Activated naive CD8-positive, alpha-beta T cell treated with anti-CD3 and anti-CD28 coated beads for 36 hours (primary cell): ENCODE data around the gene ERBIN. TPM values are rescaled to one million over a fixed set of nuclear protein-coding genes. Genes with fewer than 3 reads are reported as not detected.

Experiments
- DNase-seq: peaks from one replicate; pipeline ENCODE4 v3.0.0; 2021
- H3K27ac Mint-ChIP-seq: one replicate; pipeline ENCODE4 v1.8.0; 2022; ENCODE audit warnings: mild to moderate bottlenecking, moderate library complexity, mixed read lengths
- H3K27me3 Mint-ChIP-seq: one replicate; pipeline ENCODE4 v1.8.0; 2022; ENCODE audit warnings: mild to moderate bottlenecking, mixed read lengths
- H3K36me3 Mint-ChIP-seq: one replicate; pipeline ENCODE4 v1.8.0; 2021; ENCODE audit warnings: mild to moderate bottlenecking, mixed read lengths
- H3K4me1 Mint-ChIP-seq: one replicate; pipeline ENCODE4 v1.8.0; 2021; ENCODE audit warnings: mixed read lengths
- H3K4me3 Mint-ChIP-seq: one replicate; pipeline ENCODE4 v1.8.0; 2022; ENCODE audit warnings: mild to moderate bottlenecking, moderate library complexity, mixed read lengths
- H3K9me3 Mint-ChIP-seq: one replicate; pipeline ENCODE4 v1.8.0; 2022; ENCODE audit warnings: mixed read lengths
- total RNA-seq, 2 experiments: library from RNA; stranded (reverse); gene quantifications; one replicate each; pipeline ENCODE4 v1.2.3, GENCODE V29; 2021

ERBIN gene
- total RNA-seq, 2 experiments from 2014 or later, result 38.3 to 41.1 TPM

- H3K4me1 Mint-ChIP-seq, result peaks cover 17% of the 10 kb centered on the region
These were observed 66.3 kb downstream of the ERBIN start for GRCh38 chr5:65992630-65993029.

GRCh38 chr5:65994117-65994786, 67.9 kb downstream of the ERBIN start:
- Mint-ChIP-seq H3K4me1 (peaks cover 14% of the 10 kb centered on the region), H3K9me3 (no peaks in the 10 kb centered on the region), H3K27ac (peak overlapping the region; percentile 45), H3K36me3 (peaks cover 29% of the 10 kb centered on the region), H3K4me3 (no peak overlapping the region), H3K27me3 (no peaks in the 10 kb centered on the region)
- DNase-seq, result no peak

More at GRCh38 chr5:65992630-65993029, 66.3 kb downstream of the ERBIN start:
- Mint-ChIP-seq H3K27ac (no peak overlapping the region), H3K27me3 (no peaks in the 10 kb centered on the region), H3K9me3 (no peaks in the 10 kb centered on the region), H3K4me3 (no peak overlapping the region), H3K36me3 (peaks cover 31% of the 10 kb centered on the region)
- DNase-seq, result no peak

GRCh38 chr5:65999061-65999723, 72.8 kb downstream of the ERBIN start:
- DNase-seq, result no peak
- Mint-ChIP-seq H3K27ac (no peak overlapping the region), H3K36me3 (peaks cover 45% of the 10 kb centered on the region), H3K4me3 (no peak overlapping the region), H3K4me1 (peaks cover 36% of the 10 kb centered on the region), H3K27me3 (no peaks in the 10 kb centered on the region), H3K9me3 (peaks cover 3% of the 10 kb centered on the region)

- Mint-ChIP-seq H3K27ac (peak overlapping the region; percentile 7), H3K4me1 (peaks cover 32% of the 10 kb centered on the region), H3K27me3 (no peaks in the 10 kb centered on the region), H3K9me3 (peaks cover 9% of the 10 kb centered on the region), H3K4me3 (no peak overlapping the region), H3K36me3 (peaks cover 50% of the 10 kb centered on the region)
- no peak for DNase-seq
These were observed 75.6 kb downstream of the ERBIN start for GRCh38 chr5:66001952-66002351.

- Mint-ChIP-seq H3K36me3 (peaks cover 48% of the 10 kb centered on the region), H3K27ac (peak overlapping the region; percentile 35), H3K9me3 (peaks cover 9% of the 10 kb centered on the region), H3K4me1 (peaks cover 34% of the 10 kb centered on the region), H3K4me3 (no peak overlapping the region), H3K27me3 (no peaks in the 10 kb centered on the region)
- DNase-seq, result no peak
These were observed 76.0 kb downstream of the ERBIN start for GRCh38 chr5:66002415-66002814.

- Mint-ChIP-seq H3K27me3 (no peaks in the 10 kb centered on the region), H3K27ac (no peak overlapping the region), H3K4me3 (no peak overlapping the region), H3K4me1 (peaks cover 38% of the 10 kb centered on the region), H3K36me3 (peaks cover 50% of the 10 kb centered on the region), H3K9me3 (peaks cover 9% of the 10 kb centered on the region)
- no peak for DNase-seq
These were observed 77.8 kb downstream of the ERBIN start for GRCh38 chr5:66004216-66004615.

- Mint-ChIP-seq H3K4me1 (peaks cover 41% of the 10 kb centered on the region), H3K4me3 (no peak overlapping the region), H3K9me3 (peaks cover 13% of the 10 kb centered on the region)
These were observed 82.9 kb downstream of the ERBIN start for GRCh38 chr5:66009277-66009676.

DNA sequence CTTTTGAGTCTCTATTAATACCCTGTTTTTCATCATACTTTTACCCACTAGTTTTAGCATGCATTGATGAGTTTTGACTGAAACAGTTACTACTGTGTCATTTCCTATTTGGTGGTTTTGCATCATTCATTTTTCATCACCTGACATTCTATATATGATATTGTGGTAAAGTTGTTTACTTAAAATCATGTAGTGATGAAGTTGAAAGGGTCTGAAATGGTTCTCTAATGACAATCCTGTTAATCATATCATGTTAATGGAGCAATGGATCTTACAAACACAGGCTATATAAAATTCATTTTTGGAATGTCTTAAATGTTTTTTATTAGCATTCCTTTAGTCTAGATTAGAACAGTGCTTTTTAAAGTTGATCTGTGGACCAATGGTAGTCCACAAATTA, 84.1 kb downstream of the ERBIN start:
- peaks cover 38% of the 10 kb centered on the region for H3K36me3 Mint-ChIP-seq

More at GRCh38 chr5:66009277-66009676, 82.9 kb downstream of the ERBIN start:
- Mint-ChIP-seq H3K36me3 (peaks cover 50% of the 10 kb centered on the region), H3K27ac (peak overlapping the region; percentile 21), H3K27me3 (no peaks in the 10 kb centered on the region)
- no peak for DNase-seq

GRCh38 chr5:66012271-66012670, 85.9 kb downstream of the ERBIN start:
- H3K4me1 Mint-ChIP-seq, result peaks cover 37% of the 10 kb centered on the region

More for the DNA sequence above, 84.1 kb downstream of the ERBIN start:
- H3K9me3 Mint-ChIP-seq, result peaks cover 11% of the 10 kb centered on the region
- H3K27me3 Mint-ChIP-seq, result no peaks in the 10 kb centered on the region
- DNase-seq, result no peak
- peak overlapping the region; percentile 81 for H3K27ac Mint-ChIP-seq
- H3K4me3 Mint-ChIP-seq, result no peak overlapping the region
- H3K4me1 Mint-ChIP-seq, result peaks cover 40% of the 10 kb centered on the region

DNA sequence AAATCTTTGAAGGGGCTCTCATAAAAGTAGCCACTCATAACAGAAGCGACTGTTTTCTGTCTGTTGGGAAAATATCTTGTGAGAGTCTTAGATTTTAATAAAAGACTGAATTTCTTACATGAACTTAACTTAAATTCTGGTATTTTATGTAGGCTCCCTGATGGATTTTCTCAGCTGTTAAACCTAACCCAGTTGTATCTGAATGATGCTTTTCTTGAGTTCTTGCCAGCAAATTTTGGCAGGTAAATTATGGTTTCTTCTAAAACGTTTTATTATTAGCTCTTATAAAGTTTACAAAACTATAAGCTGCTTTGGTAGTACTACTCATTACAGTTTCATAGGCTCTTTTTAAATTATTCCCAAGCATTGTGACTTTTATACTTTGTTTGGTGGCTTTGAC, 87.0 kb downstream of the ERBIN start:
- H3K4me1 Mint-ChIP-seq, result peaks cover 45% of the 10 kb centered on the region
- H3K27ac Mint-ChIP-seq, result no peak overlapping the region
- no peak for DNase-seq
- H3K27me3 Mint-ChIP-seq, result no peaks in the 10 kb centered on the region
- peaks cover 7% of the 10 kb centered on the region for H3K9me3 Mint-ChIP-seq
- no peak overlapping the region for H3K4me3 Mint-ChIP-seq
- peaks cover 37% of the 10 kb centered on the region for H3K36me3 Mint-ChIP-seq

More at GRCh38 chr5:66012271-66012670, 85.9 kb downstream of the ERBIN start:
- peaks cover 7% of the 10 kb centered on the region for H3K9me3 Mint-ChIP-seq
- peaks cover 34% of the 10 kb centered on the region for H3K36me3 Mint-ChIP-seq
- H3K27ac Mint-ChIP-seq, result no peak overlapping the region
- H3K4me3 Mint-ChIP-seq, result no peak overlapping the region
- no peaks in the 10 kb centered on the region for H3K27me3 Mint-ChIP-seq
- no peak for DNase-seq

- H3K4me1 Mint-ChIP-seq, result peaks cover 45% of the 10 kb centered on the region
- no peak for DNase-seq
- H3K4me3 Mint-ChIP-seq, result no peak overlapping the region
- no peaks in the 10 kb centered on the region for H3K27me3 Mint-ChIP-seq
- peaks cover 37% of the 10 kb centered on the region for H3K36me3 Mint-ChIP-seq
- H3K9me3 Mint-ChIP-seq, result peaks cover 7% of the 10 kb centered on the region
- H3K27ac Mint-ChIP-seq, result no peak overlapping the region
These were observed 87.5 kb downstream of the ERBIN start for GRCh38 chr5:66013906-66014305.

DNA sequence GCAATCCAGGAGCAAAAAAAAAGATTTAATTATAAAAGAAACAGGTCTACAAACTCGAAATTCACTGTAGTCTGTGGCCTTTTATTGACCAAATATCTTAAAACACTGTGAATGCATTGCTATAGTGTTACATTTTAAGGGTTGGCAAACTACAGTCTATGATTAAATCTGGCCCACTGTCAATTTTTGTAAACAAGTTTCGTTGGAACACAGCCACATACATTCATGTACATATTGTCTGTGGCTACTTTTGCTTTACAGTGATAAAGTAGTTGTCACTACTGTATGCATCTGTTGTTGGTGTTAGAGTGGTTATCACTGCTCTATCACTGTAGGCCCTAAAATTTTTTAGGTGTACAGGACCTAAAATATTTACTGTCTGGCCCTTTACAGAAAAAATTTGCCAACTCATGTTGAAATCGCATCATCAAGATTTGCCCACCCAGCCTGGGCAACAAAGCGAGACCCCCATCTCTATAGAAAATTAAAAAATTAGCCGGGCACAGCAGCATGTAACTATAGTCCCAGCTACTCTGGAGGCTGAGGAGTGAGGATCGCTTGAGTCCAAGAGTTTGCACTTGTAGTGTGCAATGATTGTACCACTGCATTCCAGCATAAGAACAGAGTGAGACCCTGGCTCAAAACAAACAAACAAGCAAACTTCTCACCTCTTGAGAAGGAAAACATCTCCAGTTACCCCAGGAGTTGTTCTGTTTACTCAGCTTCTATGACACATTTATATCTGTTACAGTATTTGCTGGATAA, 89.0 kb downstream of the ERBIN start:
- no peak overlapping the region for H3K27ac Mint-ChIP-seq
- no peaks in the 10 kb centered on the region for H3K27me3 Mint-ChIP-seq
- no peak for DNase-seq
- peaks cover 37% of the 10 kb centered on the region for H3K4me1 Mint-ChIP-seq
- no peak overlapping the region for H3K4me3 Mint-ChIP-seq
- H3K9me3 Mint-ChIP-seq, result peaks cover 3% of the 10 kb centered on the region
- peaks cover 25% of the 10 kb centered on the region for H3K36me3 Mint-ChIP-seq

GRCh38 chr5:66021585-66021984, 95.2 kb downstream of the ERBIN start:
- Mint-ChIP-seq H3K4me1 (peaks cover 20% of the 10 kb centered on the region), H3K27ac (peak overlapping the region; percentile 21), H3K4me3 (no peak overlapping the region), H3K36me3 (peaks cover 11% of the 10 kb centered on the region), H3K9me3 (no peaks in the 10 kb centered on the region), H3K27me3 (no peaks in the 10 kb centered on the region)
- no peak for DNase-seq

DNA sequence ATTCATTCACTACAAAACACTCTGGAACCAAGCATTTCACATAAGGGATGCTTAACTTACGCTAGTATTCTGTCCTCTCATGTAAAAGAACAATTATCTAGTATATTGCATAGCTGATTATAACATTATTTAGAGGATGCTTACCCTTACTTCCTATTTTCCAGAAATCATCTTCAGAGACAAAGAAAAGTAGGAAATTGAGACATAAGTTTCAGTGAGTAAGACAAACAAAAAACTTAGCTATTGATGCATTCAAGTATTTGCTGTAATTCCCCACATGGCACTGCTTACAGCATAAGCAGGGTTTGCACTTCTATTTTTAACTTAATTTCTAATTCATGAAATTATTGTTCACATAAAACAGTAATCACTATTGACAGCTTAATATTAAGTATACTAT, 112.9 kb downstream of the ERBIN start:
- Mint-ChIP-seq H3K36me3 (peaks cover 12% of the 10 kb centered on the region), H3K27me3 (no peaks in the 10 kb centered on the region), H3K4me3 (no peak overlapping the region), H3K27ac (no peak overlapping the region), H3K4me1 (peaks cover 3% of the 10 kb centered on the region), H3K9me3 (no peaks in the 10 kb centered on the region)
- no peak for DNase-seq

GRCh38 chr5:66039701-66040100, 113.3 kb downstream of the ERBIN start:
- Mint-ChIP-seq H3K4me1 (peaks cover 1% of the 10 kb centered on the region), H3K9me3 (no peaks in the 10 kb centered on the region), H3K4me3 (no peak overlapping the region), H3K27me3 (no peaks in the 10 kb centered on the region), H3K36me3 (peaks cover 16% of the 10 kb centered on the region), H3K27ac (no peak overlapping the region)
- DNase-seq, result no peak
